GM19351 (cell line): ENCODE results near the gene GAREM2.

Experiments used
- ATAC-seq: cut with Tn5 transposase; IDR thresholded peaks from one replicate; pipeline ENCODE4 v1.9.1; 2021; ENCODE audit warnings: mild to moderate bottlenecking, moderate library complexity; ENCODE audit not compliant: unreplicated experiment

Gene GAREM2

GRCh38 chr2:26185954-26186770 lies 13.3 kb downstream of the GAREM2 start:
- ATAC-seq: no peak

- ATAC-seq: no peak
These were observed 14.2 kb downstream of the GAREM2 start for GRCh38 chr2:26187114-26187513.

- ATAC-seq: no peak
These were observed 14.7 kb downstream of the GAREM2 start for GRCh38 chr2:26187537-26188104.

DNA sequence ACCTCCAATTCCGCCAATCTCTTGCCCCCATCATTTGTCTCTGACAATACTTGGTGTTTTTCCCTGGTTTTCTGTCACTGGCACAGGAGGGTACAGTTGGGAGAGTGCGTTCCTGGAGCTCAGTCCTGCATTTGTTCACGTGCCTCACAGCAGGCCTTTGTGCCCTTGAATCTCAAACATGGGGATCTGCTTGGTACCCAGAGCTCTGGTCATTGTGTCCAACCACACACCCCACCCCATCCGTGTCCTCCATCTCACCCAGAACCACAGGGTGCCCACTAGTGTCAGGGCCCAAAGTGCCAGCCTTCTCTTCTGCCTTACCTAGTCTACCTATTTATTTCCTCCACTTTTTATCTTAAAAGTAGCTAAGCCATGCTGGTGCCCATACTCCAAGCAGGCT lies 16.2 kb downstream of the GAREM2 start:
- ATAC-seq: no peak

- no peak for ATAC-seq
These were observed 16.9 kb downstream of the GAREM2 start for GRCh38 chr2:26189751-26190150.

DNA sequence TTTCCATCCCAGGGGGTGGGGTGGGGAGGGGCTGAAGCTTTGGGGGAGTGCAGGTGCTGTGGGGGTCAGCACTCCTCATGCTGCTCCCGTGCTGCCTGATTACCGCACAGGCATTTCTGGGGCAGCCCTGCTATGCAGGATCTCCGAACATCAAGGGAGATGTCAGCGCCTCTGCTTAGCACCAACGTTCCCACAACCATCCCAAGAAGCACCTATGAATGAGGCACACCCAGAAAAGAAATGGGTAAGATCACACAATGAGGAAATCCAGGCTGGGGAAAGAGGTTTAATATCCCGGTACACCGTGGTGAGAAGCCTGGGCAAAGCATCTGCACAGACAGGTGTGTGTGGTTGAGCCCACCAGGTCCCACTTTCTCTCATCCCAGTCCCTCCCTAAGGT lies 17.5 kb downstream of the GAREM2 start:
- ATAC-seq: no peak

- ATAC-seq: no peak
These were observed 18.6 kb downstream of the GAREM2 start for GRCh38 chr2:26191316-26192159.

DNA sequence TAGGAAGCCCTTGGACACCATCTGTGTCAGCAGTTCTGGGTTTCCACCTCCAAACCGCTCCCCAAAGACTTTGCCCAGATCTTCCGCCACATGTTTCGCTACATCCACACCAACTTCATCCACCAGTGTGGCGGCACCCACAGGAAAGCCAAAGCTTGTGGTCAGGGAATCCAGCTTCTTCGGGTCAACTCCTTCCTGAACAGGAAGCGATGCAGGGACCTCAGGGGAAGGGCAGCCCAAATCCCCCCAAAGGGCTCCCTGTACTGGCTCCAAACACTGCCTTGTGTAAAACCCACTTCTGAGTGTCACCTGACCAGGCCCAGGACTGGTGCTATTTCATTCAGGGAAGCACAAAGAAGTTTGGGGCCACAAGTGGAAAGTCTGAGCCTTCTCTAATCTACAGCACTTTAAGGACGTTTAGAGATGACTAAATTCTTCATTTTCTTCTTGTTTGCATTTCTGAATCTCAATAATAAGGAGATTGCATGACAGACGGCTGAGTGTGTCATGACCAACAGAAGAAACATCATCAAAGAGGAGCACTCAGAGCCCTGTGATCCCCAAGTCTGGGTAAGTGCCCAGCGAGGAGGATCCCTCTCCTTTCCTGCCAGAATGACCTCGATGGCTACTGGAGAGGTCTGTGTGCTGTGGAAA lies 20.8 kb downstream of the GAREM2 start:
- no peak for ATAC-seq

DNA sequence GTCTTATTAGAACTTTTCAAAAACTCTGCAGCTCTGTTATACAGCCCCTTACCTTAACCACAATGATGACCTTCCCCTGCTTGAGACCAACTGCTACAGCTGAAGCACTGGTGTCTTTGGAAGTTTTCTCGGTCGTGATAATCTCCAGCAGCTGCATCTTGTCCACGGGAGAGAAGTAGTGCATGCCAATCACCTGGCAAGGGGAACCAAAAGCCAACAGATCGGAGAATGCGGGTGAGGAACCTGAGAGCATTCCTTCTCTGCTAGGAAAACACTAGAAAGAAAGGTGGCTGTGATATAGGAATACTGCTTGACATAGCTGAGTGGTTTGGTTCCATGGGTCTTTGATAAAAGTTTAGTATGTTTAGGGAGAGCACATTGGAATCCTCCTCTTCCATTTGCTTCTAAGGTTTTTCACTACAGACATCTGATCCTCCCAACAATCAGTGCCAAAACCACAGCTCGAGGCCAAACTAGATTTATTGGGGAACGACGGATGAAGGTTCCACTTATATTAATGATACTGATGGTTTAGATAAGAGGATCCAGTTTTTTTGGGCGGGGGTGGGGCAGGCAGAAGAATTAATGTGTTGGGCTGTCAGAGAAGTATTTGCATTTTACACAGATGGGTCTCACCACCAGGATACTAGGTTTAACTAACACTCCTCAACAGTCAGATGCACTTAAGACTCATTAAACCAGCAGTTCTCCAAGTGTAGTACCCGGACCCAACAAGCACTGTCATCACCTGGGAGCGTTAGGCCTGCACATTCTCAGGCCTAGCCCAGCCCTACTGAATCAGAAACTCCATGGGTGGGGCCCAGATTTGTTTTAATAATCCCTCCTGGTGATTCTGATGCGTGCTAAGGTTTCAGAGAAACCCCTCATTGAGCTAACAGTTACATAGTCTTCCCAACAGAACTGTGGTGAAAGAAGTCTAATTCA lies 22.4 kb downstream of the GAREM2 start:
- no peak for ATAC-seq

GRCh38 chr2:26196683-26197418 lies 24.0 kb downstream of the GAREM2 start:
- ATAC-seq: no peak

GRCh38 chr2:26197516-26197915 lies 24.6 kb downstream of the GAREM2 start:
- no peak for ATAC-seq

- no peak for ATAC-seq
These were observed 30.1 kb downstream of the GAREM2 start for GRCh38 chr2:26202981-26203490.

- no peak for ATAC-seq
These were observed 31.0 kb downstream of the GAREM2 start for GRCh38 chr2:26203906-26204305.

GRCh38 chr2:26212011-26212410 lies 39.1 kb downstream of the GAREM2 start:
- no peak for ATAC-seq

DNA sequence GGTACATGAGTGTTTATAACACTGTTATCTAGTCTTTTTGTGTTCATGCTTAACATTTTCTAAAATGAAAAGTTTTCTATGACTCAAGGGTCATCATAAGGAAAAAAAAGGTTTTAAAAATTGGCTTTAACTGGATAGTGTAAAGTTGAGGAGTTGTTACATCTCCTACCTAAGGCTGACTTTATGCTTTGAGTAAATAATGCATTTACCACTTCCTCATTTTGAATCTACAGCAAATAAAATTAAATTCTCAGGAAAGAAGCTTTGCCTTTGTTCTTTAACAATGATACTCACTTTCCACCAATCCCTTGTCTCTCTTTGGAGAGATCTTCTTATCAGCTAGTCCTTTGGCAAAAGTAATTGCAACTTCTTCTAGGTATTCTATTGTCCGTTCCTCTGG lies 41.9 kb downstream of the GAREM2 start:
- no peak for ATAC-seq

- no peak for ATAC-seq
These were observed 42.9 kb downstream of the GAREM2 start for GRCh38 chr2:26215833-26216232.

DNA sequence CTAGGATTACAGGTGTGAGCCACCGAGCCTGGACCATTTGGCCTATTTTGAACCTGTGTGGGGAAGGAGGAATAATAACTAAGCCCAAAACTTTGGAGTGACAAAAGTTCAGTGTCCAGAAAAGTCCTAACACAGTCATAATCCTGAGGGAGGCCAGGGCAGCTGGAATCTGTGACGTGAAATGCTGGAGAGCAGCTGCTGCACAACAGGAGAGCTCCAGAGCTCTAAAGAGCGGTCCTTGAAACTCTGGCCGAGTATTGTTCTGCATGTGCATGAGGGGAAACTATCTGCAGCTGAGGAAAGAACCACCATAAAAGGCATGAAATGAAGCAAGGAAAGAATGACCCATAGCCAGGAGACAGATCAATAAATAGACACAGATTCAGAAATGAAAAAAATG lies 43.7 kb downstream of the GAREM2 start:
- ATAC-seq: no peak

DNA sequence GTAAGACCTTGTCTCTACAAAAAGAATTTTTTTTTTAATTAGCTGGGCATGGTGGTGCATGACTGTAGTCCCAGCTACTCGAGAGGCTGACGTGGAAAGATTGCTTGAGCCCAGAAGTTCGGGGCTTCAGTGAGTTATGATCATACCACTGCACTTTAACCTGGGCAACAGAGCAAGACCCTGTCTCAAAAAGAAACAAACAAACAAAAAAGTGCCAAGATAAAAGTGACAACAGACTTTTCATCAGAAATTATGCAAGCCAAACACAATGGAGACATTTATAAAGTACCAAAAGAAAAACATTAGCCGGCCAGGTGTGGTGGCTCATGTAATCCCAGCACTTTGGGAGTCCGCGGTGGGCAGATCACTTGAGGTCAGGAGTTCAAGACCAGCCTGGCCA lies 44.8 kb downstream of the GAREM2 start:
- no peak for ATAC-seq

GRCh38 chr2:26223018-26223417 lies 50.1 kb downstream of the GAREM2 start:
- no peak for ATAC-seq
